CD4-positive, CD25-positive, alpha-beta regulatory T cell (primary cell): ENCODE results near the gene VSTM1. TPM values are rescaled to one million over a fixed set of nuclear protein-coding genes. Genes with fewer than 3 reads are reported as not detected.
A peak's percentile ranks its signal among the peaks of the same experiment; 100 is the strongest.

Experiments used
- ATAC-seq, 2 donors: fragments of 150-1000 bp; cut with Tn5 transposase; one replicate each; pipeline ENCODE4 v1.10.0; 2021; ENCODE audit warnings: low read depth in 2 of 2, moderate number of reproducible peaks in 2 of 2, moderate library complexity in 1 of 2
- DNase-seq, 3 donors: peaks; one replicate each; pipeline versions ENCODE4 v3.0.0 to v3.0.0-alpha.2; 2012 to 2022; ENCODE audit warnings: mixed read lengths in 1 of 3
- H3K27ac ChIP-seq: one replicate; pipeline ENCODE4 v1.7.0; 2013; ENCODE audit warnings: mild to moderate bottlenecking, low read length; ENCODE audit not compliant: insufficient read depth, poor library complexity, severe bottlenecking
- H3K27me3 ChIP-seq: one replicate; pipeline ENCODE4 v1.7.0; 2013; ENCODE audit warnings: low read length; ENCODE audit not compliant: control insufficient read depth, insufficient read depth
- H3K36me3 ChIP-seq: one replicate; pipeline ENCODE4 v1.7.0; 2013; ENCODE audit warnings: mild to moderate bottlenecking, low read length, moderate library complexity; ENCODE audit not compliant: control insufficient read depth, insufficient read depth
- H3K4me1 ChIP-seq: 2 replicates; pipeline ENCODE4 v1.7.0; 2013; ENCODE audit warnings: mild to moderate bottlenecking, low read length; ENCODE audit not compliant: insufficient read depth, control insufficient read depth, poor library complexity, severe bottlenecking
- H3K4me3 ChIP-seq: one replicate; pipeline ENCODE4 v1.7.0; 2013; ENCODE audit warnings: low read depth, mild to moderate bottlenecking, low read length, moderate library complexity
- H3K9me3 ChIP-seq, 2 experiments: 1 replicate in 1 of 2; 2 replicates in 1 of 2; pipeline ENCODE4 v1.7.0; 2013; ENCODE audit warnings: low read length in 2 of 2, mild to moderate bottlenecking in 1 of 2, moderate library complexity in 1 of 2; ENCODE audit not compliant: control insufficient read depth in 2 of 2
- H3K27ac Mint-ChIP-seq, 3 donors: one replicate each; pipeline ENCODE4 v1.8.0; 2020 to 2022; ENCODE audit warnings: mild to moderate bottlenecking in 3 of 3, mixed read lengths in 3 of 3, moderate library complexity in 2 of 3
- H3K27me3 Mint-ChIP-seq: one replicate; pipeline ENCODE4 v1.8.0; 2022; ENCODE audit warnings: mild to moderate bottlenecking, mixed read lengths
- H3K36me3 Mint-ChIP-seq: one replicate; pipeline ENCODE4 v1.8.0; 2020; ENCODE audit warnings: mixed read lengths
- H3K4me1 Mint-ChIP-seq, 4 donors: one replicate each; pipeline ENCODE4 v1.8.0; 2020 to 2022; ENCODE audit warnings: mixed read lengths in 4 of 4, mild to moderate bottlenecking in 1 of 4
- H3K4me3 Mint-ChIP-seq, 4 donors: one replicate each; pipeline ENCODE4 v1.8.0; 2020 to 2022; ENCODE audit warnings: mild to moderate bottlenecking in 4 of 4, mixed read lengths in 4 of 4, moderate library complexity in 3 of 4
- H3K9me3 Mint-ChIP-seq, 7 donors: one replicate each; pipeline ENCODE4 v1.8.0; 2020 to 2022; ENCODE audit warnings: mixed read lengths in 7 of 7, mild to moderate bottlenecking in 3 of 7, moderate library complexity in 2 of 7
- polyA plus RNA-seq, 4 donors: library from polyadenylated mRNA; unstranded; fragments of 300-500 nt; fragmentation: Illumina TruSeq; gene quantifications; one replicate each; pipeline ENCODE4 v1.2.3, GENCODE V29; 2021
- total RNA-seq: library from RNA; stranded (reverse); gene quantifications from one replicate; pipeline ENCODE4 v1.2.3, GENCODE V29; 2022

Gene VSTM1
- total RNA-seq (not detected), polyA plus RNA-seq (not detected)

- H3K27ac ChIP-seq: no peak within 1 kb of the TSS
- no peak for ATAC-seq
- H3K9me3 Mint-ChIP-seq: peaks cover 0 to 2% (median 0%) of the 10 kb centered on the region in 7 donors
- no peaks in the 10 kb centered on the region for H3K9me3 ChIP-seq
- no peak within 1 kb of the TSS for H3K4me3 Mint-ChIP-seq
- H3K27me3 ChIP-seq: no peaks in the 10 kb centered on the region
- no peaks in the 10 kb centered on the region for H3K36me3 ChIP-seq
- no peak within 1 kb of the TSS for H3K4me3 ChIP-seq
- H3K27ac Mint-ChIP-seq: no peak within 1 kb of the TSS
- H3K4me1 ChIP-seq: no peaks in the 10 kb centered on the region
- DNase-seq: no peak
- no peaks in the 10 kb centered on the region for H3K36me3 Mint-ChIP-seq
- H3K27me3 Mint-ChIP-seq: peaks cover 10% of the 10 kb centered on the region
- no peaks in the 10 kb centered on the region for H3K4me1 Mint-ChIP-seq
Measured at GRCh38 chr19:54063350-54064116, at the start of gene VSTM1. Gene VSTM1 (minus strand): TSS chr19:54063897. CDS start chr19:54063777, 120 bp downstream.

GRCh38 chr19:54109651-54110050 is 46.0 kb upstream of the VSTM1 start:
- Mint-ChIP-seq H3K27ac (no peak overlapping the region), H3K27me3 (no peaks in the 10 kb centered on the region), H3K36me3 (peaks cover 23% of the 10 kb centered on the region), H3K4me1 (peaks cover 0 to 36% (median 6%) of the 10 kb centered on the region in 4 donors), H3K9me3 (no peaks in the 10 kb centered on the region), H3K4me3 (no peak overlapping the region)
- H3K27me3 ChIP-seq: no peaks in the 10 kb centered on the region
- H3K4me3 ChIP-seq: no peak overlapping the region
- no peak overlapping the region for H3K27ac ChIP-seq
- ATAC-seq: no peak
- peaks cover 10% of the 10 kb centered on the region for H3K4me1 ChIP-seq
- no peak for DNase-seq
- peaks cover 51% of the 10 kb centered on the region for H3K36me3 ChIP-seq
- no peaks in the 10 kb centered on the region for H3K9me3 ChIP-seq

- no peaks in the 10 kb centered on the region for H3K9me3 Mint-ChIP-seq
- DNase-seq (no peak), ATAC-seq (no peak)
- Histone ChIP-seq H3K36me3 (peaks cover 51% of the 10 kb centered on the region), H3K27me3 (no peaks in the 10 kb centered on the region), H3K4me3 (no peak overlapping the region), H3K27ac (no peak overlapping the region), H3K4me1 (peaks cover 2% of the 10 kb centered on the region), H3K9me3 (no peaks in the 10 kb centered on the region)
- H3K4me1 Mint-ChIP-seq: peaks cover 0 to 34% (median 4%) of the 10 kb centered on the region in 4 donors
- H3K36me3 Mint-ChIP-seq: peaks cover 23% of the 10 kb centered on the region
- no peak overlapping the region for H3K27ac Mint-ChIP-seq
- H3K27me3 Mint-ChIP-seq: no peaks in the 10 kb centered on the region
- H3K4me3 Mint-ChIP-seq: peak overlapping the region in 1 of 4 donors; percentile 49
Measured at GRCh38 chr19:54108496-54108895, 44.8 kb upstream of the VSTM1 start.

- peaks cover 7% of the 10 kb centered on the region for H3K4me1 ChIP-seq
- H3K9me3 Mint-ChIP-seq: no peaks in the 10 kb centered on the region
- peaks cover 0 to 34% (median 7%) of the 10 kb centered on the region in 4 donors for H3K4me1 Mint-ChIP-seq
- ATAC-seq (no peak), DNase-seq (no peak)
- H3K27ac Mint-ChIP-seq: no peak overlapping the region
- no peaks in the 10 kb centered on the region for H3K27me3 Mint-ChIP-seq
- no peak overlapping the region for H3K27ac ChIP-seq
- H3K4me3 Mint-ChIP-seq: peak overlapping the region in 1 of 4 donors; percentile 49
- no peak overlapping the region for H3K4me3 ChIP-seq
- H3K36me3 Mint-ChIP-seq: peaks cover 23% of the 10 kb centered on the region
- no peaks in the 10 kb centered on the region for H3K9me3 ChIP-seq
- no peaks in the 10 kb centered on the region for H3K27me3 ChIP-seq
- H3K36me3 ChIP-seq: peaks cover 51% of the 10 kb centered on the region
Measured at GRCh38 chr19:54107876-54108490, 44.3 kb upstream of the VSTM1 start.

- peak overlapping the region in 1 of 4 donors; percentile 13 for H3K4me3 Mint-ChIP-seq
- peaks cover 23% of the 10 kb centered on the region for H3K36me3 Mint-ChIP-seq
- peaks cover 51% of the 10 kb centered on the region for H3K36me3 ChIP-seq
- no peak for ATAC-seq
- H3K9me3 Mint-ChIP-seq: no peaks in the 10 kb centered on the region
- DNase-seq: no peak
- H3K27ac ChIP-seq: no peak overlapping the region
- peaks cover 5% of the 10 kb centered on the region for H3K27me3 Mint-ChIP-seq
- no peaks in the 10 kb centered on the region for H3K27me3 ChIP-seq
- H3K4me1 ChIP-seq: peaks cover 12% of the 10 kb centered on the region
- H3K4me1 Mint-ChIP-seq: peaks cover 6 to 38% (median 14%) of the 10 kb centered on the region in 4 donors
- H3K4me3 ChIP-seq: no peak overlapping the region
- peak overlapping the region in 1 of 3 donors; percentile 32 for H3K27ac Mint-ChIP-seq
- no peaks in the 10 kb centered on the region for H3K9me3 ChIP-seq
Measured at GRCh38 chr19:54106716-54107115, 43.0 kb upstream of the VSTM1 start.

GRCh38 chr19:54105796-54106195 is 42.1 kb upstream of the VSTM1 start:
- ATAC-seq (no peak), DNase-seq (no peak)
- Histone ChIP-seq H3K27me3 (no peaks in the 10 kb centered on the region), H3K9me3 (no peaks in the 10 kb centered on the region), H3K36me3 (peaks cover 48% of the 10 kb centered on the region), H3K4me1 (peaks cover 12% of the 10 kb centered on the region), H3K4me3 (no peak overlapping the region), H3K27ac (no peak overlapping the region)
- H3K4me3 Mint-ChIP-seq: peak overlapping the region in 3 of 4 donors; percentile 38 to 86 (median 74)
- no peak overlapping the region for H3K27ac Mint-ChIP-seq
- peaks cover 11 to 42% (median 14%) of the 10 kb centered on the region in 4 donors for H3K4me1 Mint-ChIP-seq
- H3K36me3 Mint-ChIP-seq: peaks cover 21% of the 10 kb centered on the region
- peaks cover 5% of the 10 kb centered on the region for H3K27me3 Mint-ChIP-seq
- H3K9me3 Mint-ChIP-seq: no peaks in the 10 kb centered on the region

GRCh38 chr19:54104998-54105715 is 41.5 kb upstream of the VSTM1 start:
- no peak for ATAC-seq
- Histone ChIP-seq H3K27ac (no peak overlapping the region), H3K4me3 (no peak overlapping the region), H3K27me3 (no peaks in the 10 kb centered on the region), H3K36me3 (peaks cover 44% of the 10 kb centered on the region), H3K4me1 (peaks cover 12% of the 10 kb centered on the region), H3K9me3 (no peaks in the 10 kb centered on the region)
- H3K27ac Mint-ChIP-seq: peak overlapping the region in 1 of 3 donors; percentile 38
- DNase-seq: no peak
- H3K4me3 Mint-ChIP-seq: peak overlapping the region; percentile 38 to 86 (median 63)
- no peaks in the 10 kb centered on the region for H3K9me3 Mint-ChIP-seq
- peaks cover 18% of the 10 kb centered on the region for H3K36me3 Mint-ChIP-seq
- H3K4me1 Mint-ChIP-seq: peaks cover 10 to 41% (median 14%) of the 10 kb centered on the region in 4 donors
- peaks cover 5% of the 10 kb centered on the region for H3K27me3 Mint-ChIP-seq
